Erythroblast (primary cell): ENCODE measurements around the gene SMAD4.

Source experiments
- GATA1 ChIP-seq: IDR thresholded peaks from 2 replicates; pipeline ENCODE4 v1.6.1; 2011; ENCODE audit warnings: low read depth, mild to moderate bottlenecking, control low read depth, low read length, moderate library complexity
- POLR2A ChIP-seq: IDR thresholded peaks from 2 replicates; pipeline ENCODE4 v1.6.1; 2011; ENCODE audit warnings: mild to moderate bottlenecking, low read length

DNA sequence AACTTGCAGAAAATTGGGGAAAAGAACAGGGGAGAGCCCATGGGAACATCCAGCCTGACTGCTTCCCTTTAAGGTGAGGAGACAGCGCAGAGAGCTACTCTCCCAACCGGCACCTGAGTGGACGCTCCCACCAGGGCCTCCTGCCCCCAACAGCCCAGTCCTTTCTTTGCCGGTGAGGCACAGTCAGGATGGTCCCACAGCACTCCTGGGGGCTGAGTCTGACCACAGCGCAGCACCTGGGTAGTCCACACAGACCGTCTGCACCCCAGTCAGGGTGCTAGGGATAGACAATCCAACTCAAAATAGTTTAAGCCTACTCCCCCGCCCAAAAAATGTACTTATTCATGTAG, 93.0 kb downstream of the SMAD4 start:
- TF ChIP-seq POLR2A (no peak), GATA1 (no peak)
